GM12878 (cell line): ENCODE data around the gene ARID3A. TPM values are rescaled to one million over a fixed set of nuclear protein-coding genes. Genes with fewer than 3 reads are reported as not detected.
A peak's percentile ranks its signal among the peaks of the same experiment; 100 is the strongest.

Experiments
- ATAC-seq: fragments of 200-7000 bp; cut with Tn5 transposase; 3 replicates; pipeline ENCODE4 v1.9.1; 2020; ENCODE audit warnings: mild to moderate bottlenecking, moderate library complexity
- BruUV-seq: library from RNA; stranded (reverse); fragments of 400-500 nt; replicated peaks from 2 replicates; lab custom pipeline; 2021; lab: Mats Ljungman, UMichigan
- CTCF ChIA-PET: fragments of 300-600 bp; sonication (Branson Sonifier 250); formaldehyde crosslinking; extraction: SDS; loops from one replicate; lab custom pipeline; 2021; ENCODE audit warnings: inconsistent platforms; lab: Yijun Ruan, JAX
- POLR2A ChIA-PET: fragments of 350-600 bp; formaldehyde crosslinking; extraction: SDS; loops from one replicate; lab custom pipeline; 2021; ENCODE audit warnings: inconsistent platforms; lab: Charles Lee
- RAD21 ChIA-PET: fragments of 300-600 bp; sonication (Branson Sonifier 250); formaldehyde crosslinking; loops from one replicate; lab custom pipeline; 2023; ENCODE audit warnings: antibody characterized with exemption; ENCODE audit not compliant: unreplicated experiment; lab: Charles Lee
- SMC1A ChIA-PET: fragments of 300-600 bp; sonication (Branson Sonifier 250); formaldehyde crosslinking; loops from one replicate; lab custom pipeline; 2023; ENCODE audit not compliant: unreplicated experiment, uncharacterized antibody; lab: Charles Lee
- DNase-seq: peaks from one replicate; pipeline ENCODE4 v3.0.0-alpha.2; 2011; ENCODE audit warnings: low read depth, low spot score
- FAIRE-seq: peaks from 3 replicates; lab custom pipeline; 2011; peaks lifted over from hg19 to GRCh38; lab: Jason Lieb, UNC
- H2AFZ ChIP-seq: 2 replicates; pipeline ENCODE4 v1.6.0; 2011; ENCODE audit warnings: low read depth, low read length, control low read depth; ENCODE audit not compliant: control insufficient read depth
- H3K27ac ChIP-seq: 2 replicates; pipeline ENCODE4 v1.5.1; 2011; ENCODE audit warnings: control low read depth; ENCODE audit not compliant: control insufficient read depth, insufficient read depth
- H3K27me3 ChIP-seq, 2 experiments: replicated peaks in 1 of 2; 2 replicates each; pipeline versions ENCODE4 v1.6.0 to v1.6.1; 2011; ENCODE audit warnings: low read length in 1 of 2; ENCODE audit not compliant: control insufficient read depth in 2 of 2, insufficient read depth in 2 of 2
- H3K36me3 ChIP-seq, 2 experiments: 2 replicates each; pipeline ENCODE4 v1.5.1; 2011; ENCODE audit warnings: low read length in 1 of 2; ENCODE audit not compliant: control insufficient read depth in 2 of 2, insufficient read depth in 2 of 2
- H3K4me1 ChIP-seq: 2 replicates; pipeline ENCODE4 v1.6.1; 2011; ENCODE audit warnings: mild to moderate bottlenecking, low read length, moderate library complexity, mixed read lengths; ENCODE audit not compliant: control insufficient read depth, insufficient read depth
- H3K4me2 ChIP-seq: 2 replicates; pipeline ENCODE4 v1.6.0; 2011; ENCODE audit warnings: control low read depth; ENCODE audit not compliant: control insufficient read depth, insufficient read depth
- H3K4me3 ChIP-seq: fragments of 200-600 bp; sonication (generic); 2 replicates; pipeline ENCODE4 v1.5.1; 2016
- H3K79me2 ChIP-seq: 2 replicates; pipeline ENCODE4 v1.6.0; 2011; ENCODE audit warnings: low read length; ENCODE audit not compliant: control insufficient read depth, insufficient read depth
- H3K9ac ChIP-seq: 2 replicates; pipeline ENCODE4 v1.8.0; 2011; ENCODE audit warnings: low read length, control low read depth, mixed read lengths; ENCODE audit not compliant: control insufficient read depth, insufficient read depth
- H3K9me3 ChIP-seq: replicated peaks from 3 replicates; pipeline ENCODE4 v1.5.1; 2011; ENCODE audit warnings: mild to moderate bottlenecking, low read length; ENCODE audit not compliant: control insufficient read depth, insufficient read depth
- H4K20me1 ChIP-seq: 2 replicates; pipeline ENCODE4 v1.6.0; 2011; ENCODE audit not compliant: control insufficient read depth, insufficient read depth
- ATF2 ChIP-seq: IDR thresholded peaks from 2 replicates; pipeline ENCODE4 v1.6.1; 2012; ENCODE audit warnings: low read length, inconsistent platforms
- CHD2 ChIP-seq: IDR thresholded peaks from 2 replicates; pipeline ENCODE4 v1.6.1; 2011; ENCODE audit warnings: low read depth, low read length, improper control_type of control experiment, borderline replicate concordance
- EED ChIP-seq: sonication (generic); IDR thresholded peaks from 2 replicates; pipeline ENCODE4 v1.6.1; 2016; ENCODE audit warnings: antibody characterized with exemption, low read depth
- GATAD2B ChIP-seq: fragments of 450-650 bp; conservative IDR thresholded peaks from 2 replicates; pipeline ENCODE4 v1.6.1; 2017; ENCODE audit warnings: low read depth, mild to moderate bottlenecking, moderate library complexity
- HCFC1 ChIP-seq: fragments of 150-350 bp; IDR thresholded peaks from 2 replicates; pipeline ENCODE4 v1.6.1; 2014; ENCODE audit warnings: low read length
- MEF2B ChIP-seq: fragments of 450-650 bp; IDR thresholded peaks from 2 replicates; pipeline ENCODE4 v1.6.1; 2018; ENCODE audit warnings: mild to moderate bottlenecking, moderate library complexity; ENCODE audit not compliant: partially characterized antibody, poor library complexity, severe bottlenecking
- PAX5 ChIP-seq: IDR thresholded peaks from 2 replicates; pipeline ENCODE4 v1.6.1; 2011; ENCODE audit warnings: low read depth, low read length, borderline replicate concordance
- RBBP5 ChIP-seq: fragments of 200-600 bp; sonication (generic); conservative IDR thresholded peaks from 2 replicates; pipeline ENCODE4 v1.6.1; 2016
- SIN3A ChIP-seq: IDR thresholded peaks from 2 replicates; pipeline ENCODE4 v1.6.1; 2012; ENCODE audit warnings: low read depth, low read length, improper control_type of control experiment
- SMAD5 ChIP-seq: IDR thresholded peaks from 2 replicates; pipeline ENCODE4 v1.6.1; 2016; ENCODE audit warnings: antibody characterized with exemption, low read depth
- ZBED1 ChIP-seq: IDR thresholded peaks from 2 replicates; pipeline ENCODE4 v1.6.1; 2016; ENCODE audit warnings: borderline replicate concordance
- ZBTB11 ChIP-seq: fragments of 450-650 bp; formaldehyde crosslinking; IDR thresholded peaks from 2 replicates; pipeline ENCODE4 v1.5.0; 2022; ENCODE audit warnings: mild to moderate bottlenecking, missing genetic modification characterization
- ZNF24 ChIP-seq: fragments of 450-650 bp; IDR thresholded peaks from 2 replicates; pipeline ENCODE4 v1.6.1; 2017; ENCODE audit warnings: antibody characterized with exemption, mild to moderate bottlenecking
- ZSCAN29 ChIP-seq: fragments of 450-650 bp; IDR thresholded peaks from 2 replicates; pipeline ENCODE4 v1.6.1; 2017; ENCODE audit warnings: mild to moderate bottlenecking, moderate library complexity
- WGBS: methylation state at CpG from one replicate; pipeline ENCODE4 v1.1.6; 2016; ENCODE audit warnings: low lambda C conversion rate; ENCODE audit not compliant: insufficient replicate concordance, insufficient coverage; ENCODE audit errors: missing lambda C conversion rate; 5-methylcytosine and 5-hydroxymethylcytosine counted together
- in situ Hi-C: fragments of 300-500 bp; cut with MboI; formaldehyde crosslinking; loops from 9 replicates; pipeline ENCODE4 v1.14.3; 2018; ENCODE audit warnings: mixed read lengths
- intact Hi-C: fragments of 100-400 bp; cut with micrococcal nuclease; formaldehyde crosslinking; loops from one replicate; pipeline ENCODE4 v1.14.2; 2022; ENCODE audit not compliant: unreplicated experiment
- polyA plus RNA-seq, 11 experiments: library from polyadenylated mRNA; depleted of rRNA in 4 of 11; unstranded in 6 of 11; stranded (reverse) in 5 of 11; fragments of >200 nt; fragmentation: Nextera tagmentation in 4 of 11; fragmentation: Illumina TruSeq in 1 of 11; extraction: Ambion mirVana in 4 of 11; extraction: Trizol in 1 of 11; gene quantifications; 1 replicate in 1 of 11; 2 replicates in 10 of 11; pipeline versions ENCODE4 v1.2.1 to v1.2.3, GENCODE V29; 2011 to 2016; ENCODE audit warnings: inconsistent platforms in 2 of 11, missing spikeins in 2 of 11, low read depth in 1 of 11
- total RNA-seq, 4 experiments: library from RNA; depleted of rRNA in 3 of 4; stranded (reverse); fragments of >200 nt in 3 of 4; fragmentation: Illumina TruSeq in 1 of 4; extraction: Trizol in 1 of 4; gene quantifications; 2 replicates each; pipeline versions ENCODE4 v1.2.1 to v1.2.3, GENCODE V29; 2013 to 2021
- TF ChIP-seq, protein P1 (sequence below): IDR thresholded peaks from 2 replicates; pipeline ENCODE4 v1.6.1; 2011; ENCODE audit warnings: borderline replicate concordance, low read depth, mild to moderate bottlenecking, moderate library complexity, low read length; ENCODE audit not compliant: insufficient read depth, poor library complexity, severe bottlenecking
- TF ChIP-seq, protein P2 (sequence below): IDR thresholded peaks from 2 replicates; pipeline ENCODE4 v1.6.1; 2011; ENCODE audit warnings: low read depth, low read length, improper control_type of control experiment, borderline replicate concordance

ARID3A gene
- total and polyA plus RNA-seq, 10 of the 15 experiments (the other 5 are each of a cell fraction or from before 2014, with no cell fraction given) = 0.76 to 70.0 (median 16.7) TPM

DNA sequence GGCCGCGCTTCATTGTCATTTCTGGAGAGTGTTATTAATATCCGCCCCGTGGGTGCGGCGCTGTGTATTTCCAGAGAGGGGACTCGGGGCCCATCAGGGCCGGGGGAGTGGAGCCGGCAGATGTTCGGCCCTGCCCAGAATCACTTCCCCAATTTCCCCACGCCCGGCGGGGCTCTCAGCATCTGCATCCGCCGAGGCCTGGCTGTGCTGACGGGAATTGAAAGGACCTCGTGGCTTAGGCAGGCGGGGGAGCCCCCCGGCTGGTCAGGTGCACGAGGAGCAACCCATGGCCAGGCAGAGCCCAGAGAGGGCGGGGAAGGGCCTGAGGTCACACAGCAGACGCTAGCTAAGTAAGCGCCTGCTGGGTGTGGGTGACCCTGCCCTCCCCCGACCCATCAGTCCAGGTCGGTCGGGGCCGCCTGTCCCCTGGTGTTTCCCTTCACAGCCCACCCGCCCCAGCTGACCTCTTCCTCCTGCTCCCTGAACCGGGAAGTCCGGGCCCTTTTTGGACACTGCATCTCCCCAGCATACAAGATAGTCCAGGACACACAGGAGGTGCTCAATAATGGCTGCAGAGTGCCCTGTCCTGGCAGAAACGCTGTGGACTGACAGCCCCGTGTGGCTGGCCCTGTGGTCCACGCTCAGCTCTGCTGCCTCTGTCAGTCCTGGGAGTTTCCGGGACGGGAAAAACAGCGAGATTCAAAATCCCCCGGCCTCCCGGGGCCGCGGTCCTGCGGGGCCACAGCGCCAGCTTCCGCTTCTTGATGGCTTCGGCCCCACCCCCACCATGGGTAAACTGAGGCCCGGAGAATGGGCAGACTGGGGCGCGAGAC is 22.1 kb downstream of the ARID3A start:
- Histone ChIP-seq H3K27me3 (no peaks in the 10 kb centered on the region), H3K9ac (peak overlapping the region; percentile 88), H3K4me1 (peaks cover 55% of the 10 kb centered on the region), H3K79me2 (peaks cover 47% of the 10 kb centered on the region), H3K27ac (peak overlapping the region; percentile 99), H3K9me3 (no peaks in the 10 kb centered on the region), H3K4me2 (peak overlapping the region; percentile 99), H3K4me3 (peak overlapping the region; percentile 54; the same call in 1 of the 2 replicates), H2AFZ (no peak overlapping the region), H3K36me3 (peaks cover under 1 to 9% of the 10 kb centered on the region in 2 experiments; a peak in 3 of 4 replicates), H4K20me1 (no peaks in the 10 kb centered on the region)
- DNase-seq = peak; percentile 92
- ChIA-PET POLR2A (interaction anchor here (0.6 to 1.8 kb wide), 7 partner anchors 15 to 129 kb away, joined by 3 to 7 read pairs (median 4); partner anchors contain the start of gene WDR18), RAD21 (interaction anchor here (0.9 to 1.9 kb wide), 8 partner anchors 14 to 91 kb away, joined by 3 to 9 read pairs (median 6); partner anchors contain the start of genes ABCA7 and WDR18), CTCF (interaction anchor here (0.7 to 3.0 kb wide), 6 partner anchors 19 to 296 kb away, joined by 3 to 18 read pairs (median 4); partner anchors contain the start of gene WDR18), SMC1A (interaction anchor here (0.8 to 2.7 kb wide), 4 partner anchors 25 to 36 kb away, joined by 4 to 13 read pairs (median 5); partner anchors contain the start of gene WDR18)
- peak; percentile 83 for ATAC-seq
- intact Hi-C loops (loop anchor here (1.0 kb wide), 1 partner anchor 23 kb away; no protein-coding TSS in a partner anchor), in situ Hi-C loops (no loop called here)
- TSS peak; percentile 24 for BruUV-seq
- peak; percentile 91 for FAIRE-seq
- under 1% methylated on average over 47 of the region's 47 CpGs for WGBS
- TF ChIP-seq RBBP5 = no peak
- TF ChIP-seq, protein P1, sequence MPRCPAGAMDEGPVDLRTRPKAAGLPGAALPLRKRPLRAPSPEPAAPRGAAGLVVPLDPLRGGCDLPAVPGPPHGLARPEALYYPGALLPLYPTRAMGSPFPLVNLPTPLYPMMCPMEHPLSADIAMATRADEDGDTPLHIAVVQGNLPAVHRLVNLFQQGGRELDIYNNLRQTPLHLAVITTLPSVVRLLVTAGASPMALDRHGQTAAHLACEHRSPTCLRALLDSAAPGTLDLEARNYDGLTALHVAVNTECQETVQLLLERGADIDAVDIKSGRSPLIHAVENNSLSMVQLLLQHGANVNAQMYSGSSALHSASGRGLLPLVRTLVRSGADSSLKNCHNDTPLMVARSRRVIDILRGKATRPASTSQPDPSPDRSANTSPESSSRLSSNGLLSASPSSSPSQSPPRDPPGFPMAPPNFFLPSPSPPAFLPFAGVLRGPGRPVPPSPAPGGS = peak; percentile 93
- TF ChIP-seq PAX5 = peak; percentile 92
- TF ChIP-seq GATAD2B = peak; percentile 19
- TF ChIP-seq SIN3A = no peak; the same call in 1 of the 2 replicates
- no peak; the same call in 1 of the 2 replicates for TF ChIP-seq ZBED1
- peak; percentile 82 for TF ChIP-seq ATF2
- TF ChIP-seq ZNF24 = no peak
- TF ChIP-seq SMAD5 = no peak
- no peak for TF ChIP-seq HCFC1
- TF ChIP-seq ZSCAN29 = no peak
- TF ChIP-seq ZBTB11 (CRISPR knock-in tag) = no peak
- TF ChIP-seq, protein P2, sequence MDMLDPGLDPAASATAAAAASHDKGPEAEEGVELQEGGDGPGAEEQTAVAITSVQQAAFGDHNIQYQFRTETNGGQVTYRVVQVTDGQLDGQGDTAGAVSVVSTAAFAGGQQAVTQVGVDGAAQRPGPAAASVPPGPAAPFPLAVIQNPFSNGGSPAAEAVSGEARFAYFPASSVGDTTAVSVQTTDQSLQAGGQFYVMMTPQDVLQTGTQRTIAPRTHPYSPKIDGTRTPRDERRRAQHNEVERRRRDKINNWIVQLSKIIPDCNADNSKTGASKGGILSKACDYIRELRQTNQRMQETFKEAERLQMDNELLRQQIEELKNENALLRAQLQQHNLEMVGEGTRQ = peak; percentile 51
- peak; percentile 98 for TF ChIP-seq EED
- peak; percentile 87 for TF ChIP-seq MEF2B
- peak; percentile 85 for TF ChIP-seq CHD2
